ENCODE results near the gene FARSA. TPM values are rescaled to one million over a fixed set of nuclear protein-coding genes. Genes with fewer than 3 reads are reported as not detected.

FARSA gene
- total RNA-seq, 2 donors from 2014 or later = 130 to 196 TPM

Other genes starting within 250 kb of the FARSA start
- not detected for gene GNG14, start 245.7 kb downstream of the FARSA start, total RNA-seq
- 10 to 100 TPM in 1 of 2 donors, 1 to 10 TPM in 1; 5.6 to 15.4 TPM for gene FBXW9, start 237.1 kb downstream of the FARSA start, total RNA-seq
- gene TNPO2, start 209.8 kb downstream of the FARSA start, total RNA-seq = 100 to 1,000 TPM in 1 of 2 donors, 10 to 100 TPM in 1; 76.9 to 229 TPM
- gene TRIR, start 199.0 kb downstream of the FARSA start, total RNA-seq = 100 to 1,000 TPM; 154 to 196 TPM
- 10 to 100 TPM; 48.9 to 70.8 TPM for gene GET3, start 196.2 kb downstream of the FARSA start, total RNA-seq
- gene BEST2, start 181.9 kb downstream of the FARSA start, total RNA-seq = not detected
- gene HOOK2, start 158.2 kb downstream of the FARSA start, total RNA-seq = 10 to 100 TPM; 19.5 to 20.7 TPM
- 100 to 1,000 TPM; 252 to 329 TPM for gene JUNB, start 142.2 kb downstream of the FARSA start, total RNA-seq
- 100 to 1,000 TPM; 150 to 226 TPM for gene PRDX2, start 131.9 kb downstream of the FARSA start, total RNA-seq
- 10 to 100 TPM in 1 of 2 donors, 1 to 10 TPM in 1; 8.7 to 19.5 TPM for gene THSD8, start 131.6 kb downstream of the FARSA start, total RNA-seq
- 10 to 100 TPM; 20.8 to 63.5 TPM for gene RNASEH2A, start 127.1 kb downstream of the FARSA start, total RNA-seq
- gene RTBDN, start 99.1 kb downstream of the FARSA start, total RNA-seq = not detected
- under 1 TPM in 1 of 2 donors, not detected in 1; 0.31 TPM for gene MAST1, start 95.2 kb downstream of the FARSA start, total RNA-seq
- gene DNASE2, start 52.3 kb downstream of the FARSA start, total RNA-seq = 10 to 100 TPM; 30.3 to 32.7 TPM
- gene KLF1, start 46.5 kb downstream of the FARSA start, total RNA-seq = under 1 TPM; 0.52 to 0.89 TPM
- gene GCDH, start 42.6 kb downstream of the FARSA start, total RNA-seq = 10 to 100 TPM; 41.5 to 77.2 TPM
- 1 to 10 TPM in 1 of 2 donors, under 1 TPM in 1; 0.78 to 1.1 TPM for gene SYCE2, start 14.4 kb downstream of the FARSA start, total RNA-seq
- gene CALR, start 4.9 kb upstream of the FARSA start, total RNA-seq = 1,000 to 10,000 TPM; 1,328 to 1,513 TPM
- 100 to 1,000 TPM; 112 to 148 TPM for gene RAD23A, start 12.2 kb upstream of the FARSA start, total RNA-seq
- gene GADD45GIP1, start 23.5 kb upstream of the FARSA start, total RNA-seq = 10 to 100 TPM; 15.9 to 32.3 TPM
- gene DAND5, start 35.9 kb upstream of the FARSA start, total RNA-seq = not detected
- gene NFIX, start 61.8 kb upstream of the FARSA start, total RNA-seq = under 1 TPM; 0.31 to 0.89 TPM
- gene LYL1, start 169.1 kb upstream of the FARSA start, total RNA-seq = 1 to 10 TPM in 1 of 2 donors, under 1 TPM in 1; 0.86 to 1.4 TPM
- 100 to 1,000 TPM in 1 of 2 donors, 10 to 100 TPM in 1; 54.6 to 120 TPM for gene TRMT1, start 183.0 kb upstream of the FARSA start, total RNA-seq
- gene NACC1, start 184.6 kb upstream of the FARSA start, total RNA-seq = 100 to 1,000 TPM; 129 to 138 TPM
- 10 to 100 TPM; 48.1 to 62.5 TPM for gene STX10, start 216.7 kb upstream of the FARSA start, total RNA-seq
- 100 to 1,000 TPM; 106 to 117 TPM for gene IER2, start 216.7 kb upstream of the FARSA start, total RNA-seq